NB4 (cell line): Measurements from ENCODE around the gene CYYR1.

ENCODE experiments used
- CTCF ChIP-seq: IDR thresholded peaks from one replicate; pipeline ENCODE4 v1.5.1; 2012; ENCODE audit warnings: low read depth, low read length
- POLR2A ChIP-seq: IDR thresholded peaks from 2 replicates; pipeline ENCODE4 v1.6.1; 2011; ENCODE audit warnings: mild to moderate bottlenecking; ENCODE audit not compliant: insufficient read length; ENCODE audit errors: extremely low read depth

- TF ChIP-seq POLR2A = no peak
- no peak for TF ChIP-seq CTCF
Observed at GRCh38 chr21:26595971-26596370, 22.9 kb upstream of the CYYR1 start.
